SU-DHL-6 (cell line): ENCODE results near the gene CHRNB4.

Experiments
- H2AFZ ChIP-seq: fragments of 200-600 bp; sonication (generic); 2 replicates; pipeline ENCODE4 v1.6.1; 2014; ENCODE audit warnings: low read depth, mild to moderate bottlenecking, moderate library complexity, mixed read lengths, antibody characterized with exemption, low read length; ENCODE audit not compliant: severe bottlenecking
- H3F3A ChIP-seq: fragments of 200-600 bp; shearing (Covaris generic); 2 replicates; pipeline ENCODE4 v1.6.0; 2016; ENCODE audit warnings: antibody characterized with exemption, mild to moderate bottlenecking; ENCODE audit not compliant: insufficient read depth
- H3K27ac ChIP-seq: fragments of 200-600 bp; sonication (generic); 2 replicates; pipeline ENCODE4 v1.5.1; 2016; ENCODE audit warnings: low read depth, mild to moderate bottlenecking, low read length, moderate library complexity, mixed read lengths
- H3K27me3 ChIP-seq: fragments of 200-600 bp; sonication (generic), shearing (Covaris generic); 2 replicates; pipeline ENCODE4 v1.6.0; 2014; ENCODE audit warnings: mild to moderate bottlenecking, low read length
- H3K36me3 ChIP-seq: fragments of 200-600 bp; sonication (generic); 2 replicates; pipeline ENCODE4 v1.6.1; 2014; ENCODE audit warnings: mild to moderate bottlenecking, low read length, mixed read lengths
- H3K4me2 ChIP-seq: fragments of 300-600, 200-600 bp; shearing (Covaris generic), sonication (generic); 2 replicates; pipeline ENCODE4 v1.6.0; 2014; ENCODE audit warnings: low read length, low read depth, mild to moderate bottlenecking; ENCODE audit not compliant: poor library complexity, severe bottlenecking
- H3K4me3 ChIP-seq: fragments of 200-600 bp; sonication (generic); 2 replicates; pipeline ENCODE4 v1.5.1; 2014; ENCODE audit warnings: antibody characterized with exemption, low read length, mild to moderate bottlenecking, mixed read lengths; ENCODE audit not compliant: insufficient read depth, poor library complexity, severe bottlenecking
- H3K79me2 ChIP-seq: fragments of 200-600 bp; sonication (generic); 2 replicates; pipeline ENCODE4 v1.6.1; 2014; ENCODE audit warnings: mild to moderate bottlenecking, low read length, moderate library complexity; ENCODE audit not compliant: insufficient read depth
- H3K9ac ChIP-seq: fragments of 200-600 bp; sonication (generic); 2 replicates; pipeline ENCODE4 v1.7.0; 2014; ENCODE audit warnings: mild to moderate bottlenecking, low read length
- H3K9me2 ChIP-seq: fragments of 200-600 bp; sonication (generic); replicated peaks from 2 replicates; pipeline ENCODE4 v1.6.1; 2014; ENCODE audit warnings: low read length; ENCODE audit not compliant: insufficient read depth
- H3K9me3 ChIP-seq: fragments of 200-600 bp; sonication (generic); 2 replicates; pipeline ENCODE4 v1.6.1; 2014; ENCODE audit warnings: low read length, mixed read lengths; ENCODE audit not compliant: insufficient read depth
- H4K20me1 ChIP-seq: fragments of 200-600 bp; sonication (generic); 2 replicates; pipeline ENCODE4 v1.6.1; 2014; ENCODE audit warnings: low read depth, mild to moderate bottlenecking, antibody characterized with exemption, low read length, moderate library complexity, mixed read lengths
- EZH2phosphoT487 ChIP-seq: fragments of 200-600 bp; sonication (generic), shearing (Covaris generic); conservative IDR thresholded peaks from 2 replicates; pipeline ENCODE4 v1.6.1; 2018; ENCODE audit warnings: mild to moderate bottlenecking, antibody characterized with exemption, low read length, moderate library complexity, mixed read lengths
- TF ChIP-seq, protein P1 (sequence below): fragments of 200-600 bp; sonication (generic); IDR thresholded peaks from one replicate; pipeline ENCODE4 v1.5.1; 2017; ENCODE audit warnings: antibody characterized with exemption, mild to moderate bottlenecking, low read length, moderate library complexity; ENCODE audit not compliant: insufficient read depth, poor library complexity, severe bottlenecking

Gene CHRNB4

DNA sequence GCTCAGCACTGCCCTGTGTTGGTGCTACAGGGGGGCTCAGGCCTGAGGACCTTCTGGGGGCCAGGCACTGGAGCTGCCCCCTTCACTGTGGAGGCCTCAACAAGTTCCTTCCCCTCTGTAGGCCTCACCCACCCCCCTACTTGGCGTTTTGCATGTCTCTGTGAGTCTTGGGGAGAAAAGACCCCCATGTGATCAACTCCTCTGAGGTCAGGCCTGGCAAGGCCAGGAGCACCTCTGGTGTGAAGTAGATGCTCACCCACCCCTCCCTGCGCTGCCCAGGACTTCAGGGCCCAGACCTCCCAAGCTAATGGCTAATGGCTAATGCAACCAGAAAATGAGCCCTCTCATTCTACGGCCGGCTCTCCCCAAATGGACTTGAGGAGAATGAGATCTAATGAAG, 34.2 kb upstream of the CHRNB4 start:
- TF ChIP-seq, protein P1, sequence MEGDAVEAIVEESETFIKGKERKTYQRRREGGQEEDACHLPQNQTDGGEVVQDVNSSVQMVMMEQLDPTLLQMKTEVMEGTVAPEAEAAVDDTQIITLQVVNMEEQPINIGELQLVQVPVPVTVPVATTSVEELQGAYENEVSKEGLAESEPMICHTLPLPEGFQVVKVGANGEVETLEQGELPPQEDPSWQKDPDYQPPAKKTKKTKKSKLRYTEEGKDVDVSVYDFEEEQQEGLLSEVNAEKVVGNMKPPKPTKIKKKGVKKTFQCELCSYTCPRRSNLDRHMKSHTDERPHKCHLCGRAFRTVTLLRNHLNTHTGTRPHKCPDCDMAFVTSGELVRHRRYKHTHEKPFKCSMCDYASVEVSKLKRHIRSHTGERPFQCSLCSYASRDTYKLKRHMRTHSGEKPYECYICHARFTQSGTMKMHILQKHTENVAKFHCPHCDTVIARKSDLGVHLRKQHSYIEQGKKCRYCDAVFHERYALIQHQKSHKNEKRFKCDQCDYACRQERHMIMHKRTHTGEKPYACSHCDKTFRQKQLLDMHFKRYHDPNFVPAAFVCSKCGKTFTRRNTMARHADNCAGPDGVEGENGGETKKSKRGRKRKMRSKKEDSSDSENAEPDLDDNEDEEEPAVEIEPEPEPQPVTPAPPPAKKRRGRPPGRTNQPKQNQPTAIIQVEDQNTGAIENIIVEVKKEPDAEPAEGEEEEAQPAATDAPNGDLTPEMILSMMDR = no peak
- no peak for TF ChIP-seq EZH2phosphoT487
- no peaks in the 10 kb centered on the region for H4K20me1 ChIP-seq
- no peaks in the 10 kb centered on the region for H3K27me3 ChIP-seq
- no peaks in the 10 kb centered on the region for H3K9me3 ChIP-seq
- no peak overlapping the region for H3K4me3 ChIP-seq
- H3K4me2 ChIP-seq = no peak overlapping the region
- no peaks in the 10 kb centered on the region for H3K79me2 ChIP-seq
- H3K36me3 ChIP-seq = no peaks in the 10 kb centered on the region
- H3K9ac ChIP-seq = no peak overlapping the region
- H3K27ac ChIP-seq = no peak overlapping the region
- no peaks in the 10 kb centered on the region for H3K9me2 ChIP-seq
- H3F3A ChIP-seq = no peaks in the 10 kb centered on the region
- H2AFZ ChIP-seq = no peak overlapping the region

DNA sequence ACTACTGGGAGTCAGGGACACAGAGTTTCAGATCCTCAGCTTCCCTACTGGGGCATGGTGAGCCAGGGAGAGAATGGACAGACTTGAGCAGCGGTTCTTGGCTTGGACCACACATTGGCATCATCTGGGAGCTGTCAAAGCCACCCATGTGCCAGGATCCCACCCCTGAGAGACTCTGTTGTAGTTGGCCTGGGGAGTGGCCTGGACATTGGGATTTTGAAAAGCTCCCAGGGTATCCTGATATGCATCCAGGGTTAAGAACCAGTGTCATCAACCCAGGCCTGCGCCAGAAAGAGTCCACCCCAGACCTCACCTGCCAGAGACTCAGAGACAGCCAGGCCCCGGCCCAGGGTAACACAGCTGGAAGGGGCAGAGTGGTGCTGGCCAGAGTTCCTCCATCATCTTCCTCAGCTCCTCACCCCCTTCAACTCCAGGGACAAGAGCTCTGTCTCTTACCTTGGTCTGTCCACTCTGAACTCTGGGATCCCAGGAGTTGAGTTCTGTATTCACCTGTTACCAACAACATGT, 33.0 kb upstream of the CHRNB4 start:
- H3K9me3 ChIP-seq = no peaks in the 10 kb centered on the region
- no peaks in the 10 kb centered on the region for H4K20me1 ChIP-seq

DNA sequence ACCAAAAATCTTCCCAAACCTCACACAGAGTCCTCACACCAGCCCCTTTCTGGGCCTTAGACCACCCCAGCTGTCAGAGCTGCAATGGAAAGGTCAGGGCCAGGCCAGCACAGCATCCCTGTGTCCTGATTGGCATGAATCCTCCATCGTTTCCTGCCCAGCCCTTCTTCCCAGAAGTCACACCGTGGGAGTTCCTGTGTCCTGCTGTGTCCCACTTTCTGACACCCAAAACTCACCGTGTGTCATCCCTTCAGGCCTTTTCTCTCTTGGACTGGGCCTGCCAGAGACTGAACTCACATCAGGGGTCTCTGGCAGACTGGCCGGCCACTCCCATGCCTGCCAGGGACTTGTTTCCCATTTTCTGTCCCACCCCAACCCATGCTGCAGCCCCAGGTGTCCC, 32.5 kb upstream of the CHRNB4 start:
- H3K4me2 ChIP-seq = no peak overlapping the region
- H3K9ac ChIP-seq = no peak overlapping the region
- H3K4me3 ChIP-seq = no peak overlapping the region
- no peaks in the 10 kb centered on the region for H3K9me3 ChIP-seq
- H3K27me3 ChIP-seq = no peaks in the 10 kb centered on the region
- H2AFZ ChIP-seq = no peak overlapping the region
- no peaks in the 10 kb centered on the region for H3F3A ChIP-seq
- no peaks in the 10 kb centered on the region for H3K36me3 ChIP-seq
- H3K9me2 ChIP-seq = no peaks in the 10 kb centered on the region
- no peaks in the 10 kb centered on the region for H4K20me1 ChIP-seq
- no peak for TF ChIP-seq EZH2phosphoT487
- TF ChIP-seq, protein P1 = no peak
- H3K79me2 ChIP-seq = no peaks in the 10 kb centered on the region
- H3K27ac ChIP-seq = no peak overlapping the region

More for the DNA sequence above, 33.0 kb upstream of the CHRNB4 start:
- no peak overlapping the region for H2AFZ ChIP-seq
- H3K9ac ChIP-seq = no peak overlapping the region
- H3K79me2 ChIP-seq = no peaks in the 10 kb centered on the region
- no peaks in the 10 kb centered on the region for H3K9me2 ChIP-seq
- H3K27ac ChIP-seq = no peak overlapping the region
- H3F3A ChIP-seq = no peaks in the 10 kb centered on the region
- H3K36me3 ChIP-seq = no peaks in the 10 kb centered on the region
- H3K4me2 ChIP-seq = no peak overlapping the region
- TF ChIP-seq EZH2phosphoT487 = no peak
- TF ChIP-seq, protein P1 = no peak
- no peak overlapping the region for H3K4me3 ChIP-seq
- H3K27me3 ChIP-seq = no peaks in the 10 kb centered on the region
